VCaP (cell line): ENCODE results near the gene RANBP6.

Experiments used
- H3K27ac ChIP-seq: fragments of 450-650 bp; 2 replicates; pipeline ENCODE4 v1.5.1; 2017
- TF ChIP-seq, protein P1 (sequence below): fragments of 450-650 bp; conservative IDR thresholded peaks from 2 replicates; pipeline ENCODE4 v1.5.1; 2017; ENCODE audit warnings: mild to moderate bottlenecking, moderate library complexity

Gene RANBP6

DNA sequence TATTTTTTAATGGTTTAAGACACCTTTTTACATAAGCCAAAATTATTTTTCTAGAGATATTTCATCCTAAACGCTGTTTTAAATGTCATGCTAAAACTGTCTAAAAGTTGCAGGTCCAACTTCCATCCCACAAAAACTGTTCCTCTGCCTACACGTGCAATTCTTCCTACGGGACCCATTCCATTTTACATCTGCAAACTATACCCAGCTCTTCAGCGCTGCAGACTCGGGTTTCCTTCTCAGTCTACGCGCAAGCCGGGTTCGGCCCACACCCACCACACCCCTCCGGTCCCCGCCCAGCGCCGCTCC is 8.7 kb downstream of the RANBP6 start:
- TF ChIP-seq, protein P1, sequence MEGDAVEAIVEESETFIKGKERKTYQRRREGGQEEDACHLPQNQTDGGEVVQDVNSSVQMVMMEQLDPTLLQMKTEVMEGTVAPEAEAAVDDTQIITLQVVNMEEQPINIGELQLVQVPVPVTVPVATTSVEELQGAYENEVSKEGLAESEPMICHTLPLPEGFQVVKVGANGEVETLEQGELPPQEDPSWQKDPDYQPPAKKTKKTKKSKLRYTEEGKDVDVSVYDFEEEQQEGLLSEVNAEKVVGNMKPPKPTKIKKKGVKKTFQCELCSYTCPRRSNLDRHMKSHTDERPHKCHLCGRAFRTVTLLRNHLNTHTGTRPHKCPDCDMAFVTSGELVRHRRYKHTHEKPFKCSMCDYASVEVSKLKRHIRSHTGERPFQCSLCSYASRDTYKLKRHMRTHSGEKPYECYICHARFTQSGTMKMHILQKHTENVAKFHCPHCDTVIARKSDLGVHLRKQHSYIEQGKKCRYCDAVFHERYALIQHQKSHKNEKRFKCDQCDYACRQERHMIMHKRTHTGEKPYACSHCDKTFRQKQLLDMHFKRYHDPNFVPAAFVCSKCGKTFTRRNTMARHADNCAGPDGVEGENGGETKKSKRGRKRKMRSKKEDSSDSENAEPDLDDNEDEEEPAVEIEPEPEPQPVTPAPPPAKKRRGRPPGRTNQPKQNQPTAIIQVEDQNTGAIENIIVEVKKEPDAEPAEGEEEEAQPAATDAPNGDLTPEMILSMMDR: no peak
- peak overlapping the region; percentile 89; the same call in 1 of the 2 replicates for H3K27ac ChIP-seq

- TF ChIP-seq, protein P1: no peak
Measured at GRCh38 chr9:6000955-6001354, 14.5 kb downstream of the RANBP6 start.

DNA sequence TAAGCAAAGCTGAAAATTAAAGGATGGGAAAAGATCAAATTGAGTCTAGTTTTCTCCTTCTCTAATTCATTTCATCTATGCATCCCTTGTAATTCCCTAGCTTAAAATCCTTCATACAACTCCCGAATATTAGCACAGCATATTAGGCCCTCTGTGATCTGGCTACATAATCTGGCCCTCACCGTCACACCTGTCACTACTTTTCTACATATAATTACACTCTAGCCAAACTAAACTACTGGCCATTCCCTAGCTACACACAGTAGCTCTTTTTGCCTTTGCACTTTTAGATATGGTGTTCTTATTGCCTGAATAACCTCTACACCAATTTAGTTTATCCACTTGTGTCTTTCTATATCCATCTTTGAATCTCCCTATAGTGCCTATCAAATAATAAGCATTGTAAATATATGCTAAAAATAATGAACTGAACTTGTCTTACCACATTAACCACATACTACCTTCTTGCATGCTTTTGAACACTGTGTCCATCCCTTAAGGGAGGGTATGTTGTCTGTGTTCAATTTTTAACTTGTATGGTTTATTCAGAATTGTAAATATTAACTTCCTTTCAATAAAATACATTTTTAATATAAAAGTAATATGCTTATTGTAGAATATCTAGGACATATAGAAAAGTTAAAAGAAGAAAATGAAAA is 15.9 kb downstream of the RANBP6 start:
- TF ChIP-seq, protein P1: no peak
- no peak overlapping the region for H3K27ac ChIP-seq

More at GRCh38 chr9:6000955-6001354, 14.5 kb downstream of the RANBP6 start:
- no peak overlapping the region for H3K27ac ChIP-seq

GRCh38 chr9:5994493-5994892 is 20.9 kb downstream of the RANBP6 start:
- TF ChIP-seq, protein P1: no peak
- H3K27ac ChIP-seq: no peak overlapping the region

DNA sequence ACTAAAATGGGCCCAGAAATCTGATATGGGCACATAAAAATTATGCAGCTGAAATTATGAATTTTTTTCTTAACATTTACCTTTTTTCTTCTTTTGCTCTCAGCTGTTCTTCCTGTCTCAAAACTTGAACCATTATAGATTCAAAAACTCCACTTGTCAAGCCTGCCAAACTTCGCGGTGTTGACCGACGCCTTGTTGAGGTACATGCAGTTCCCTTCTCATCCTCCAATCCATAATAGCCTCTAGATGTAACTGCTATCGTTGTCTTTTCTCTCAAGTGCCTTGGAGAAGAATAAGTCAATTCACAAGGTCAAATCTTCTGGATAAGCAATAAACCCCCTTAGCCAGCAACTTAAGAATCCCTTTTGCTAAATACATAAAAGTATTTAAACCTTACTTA is 27.2 kb downstream of the RANBP6 start:
- TF ChIP-seq, protein P1: no peak
- no peak overlapping the region for H3K27ac ChIP-seq

DNA sequence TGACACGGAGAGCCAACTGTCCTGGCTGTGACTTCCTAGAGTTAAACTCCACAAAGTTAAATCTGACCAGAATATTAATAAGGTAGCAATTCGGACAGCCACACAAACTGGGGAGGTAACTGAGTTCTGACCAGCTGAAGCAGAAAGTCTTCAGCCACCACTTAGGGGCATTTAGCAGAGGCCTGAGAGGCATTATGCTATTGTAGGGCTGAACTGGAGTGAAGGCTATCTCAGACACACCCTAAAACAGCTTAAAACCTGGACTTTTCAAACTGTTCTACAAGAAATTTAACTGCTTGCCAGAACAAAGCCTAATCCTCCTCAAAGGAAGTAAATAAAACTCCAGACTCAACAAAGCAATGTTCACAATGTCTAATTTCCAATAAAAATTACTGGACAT is 32.4 kb downstream of the RANBP6 start:
- TF ChIP-seq, protein P1: no peak
- no peak overlapping the region for H3K27ac ChIP-seq

- no peak overlapping the region for H3K27ac ChIP-seq
- TF ChIP-seq, protein P1: no peak
Measured at GRCh38 chr9:5982317-5982716, 33.1 kb downstream of the RANBP6 start.
